Measurements from ENCODE around the gene PTPRT.

DNA sequence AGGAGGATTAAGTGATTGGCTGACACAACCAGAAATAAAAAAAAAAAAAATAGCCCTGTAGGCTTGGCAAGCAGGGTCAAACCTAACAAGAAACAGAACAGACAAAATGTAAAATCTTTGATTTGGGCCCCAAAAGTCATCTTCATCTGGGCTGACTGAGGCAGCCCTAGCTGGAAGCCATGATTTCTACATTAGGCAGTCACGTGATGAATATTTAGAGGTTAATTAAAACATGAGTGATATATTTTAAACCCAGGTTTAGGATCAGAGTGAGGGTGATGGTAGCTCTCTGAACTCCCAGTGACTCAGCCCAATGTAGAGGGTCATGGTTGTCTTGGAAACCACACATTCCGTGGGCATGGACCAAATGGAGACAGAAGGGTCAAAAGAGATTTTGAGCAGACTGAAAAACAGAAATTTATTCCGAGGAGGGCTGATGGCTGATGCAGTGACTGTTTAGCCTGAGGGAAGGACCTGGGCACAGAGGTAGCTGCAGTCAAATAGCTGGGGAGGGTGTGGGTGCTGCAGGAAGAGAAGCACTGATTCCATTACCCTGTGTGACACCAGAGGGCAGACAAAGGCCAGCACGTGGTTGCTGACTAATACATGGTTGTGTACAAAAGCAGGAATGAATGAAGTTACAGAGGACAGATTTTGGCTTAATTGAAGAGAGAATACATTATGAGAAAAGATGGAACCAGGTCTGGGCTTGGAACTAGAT is 998.4 kb downstream of the PTPRT start:
- TF ChIP-seq, protein P1, sequence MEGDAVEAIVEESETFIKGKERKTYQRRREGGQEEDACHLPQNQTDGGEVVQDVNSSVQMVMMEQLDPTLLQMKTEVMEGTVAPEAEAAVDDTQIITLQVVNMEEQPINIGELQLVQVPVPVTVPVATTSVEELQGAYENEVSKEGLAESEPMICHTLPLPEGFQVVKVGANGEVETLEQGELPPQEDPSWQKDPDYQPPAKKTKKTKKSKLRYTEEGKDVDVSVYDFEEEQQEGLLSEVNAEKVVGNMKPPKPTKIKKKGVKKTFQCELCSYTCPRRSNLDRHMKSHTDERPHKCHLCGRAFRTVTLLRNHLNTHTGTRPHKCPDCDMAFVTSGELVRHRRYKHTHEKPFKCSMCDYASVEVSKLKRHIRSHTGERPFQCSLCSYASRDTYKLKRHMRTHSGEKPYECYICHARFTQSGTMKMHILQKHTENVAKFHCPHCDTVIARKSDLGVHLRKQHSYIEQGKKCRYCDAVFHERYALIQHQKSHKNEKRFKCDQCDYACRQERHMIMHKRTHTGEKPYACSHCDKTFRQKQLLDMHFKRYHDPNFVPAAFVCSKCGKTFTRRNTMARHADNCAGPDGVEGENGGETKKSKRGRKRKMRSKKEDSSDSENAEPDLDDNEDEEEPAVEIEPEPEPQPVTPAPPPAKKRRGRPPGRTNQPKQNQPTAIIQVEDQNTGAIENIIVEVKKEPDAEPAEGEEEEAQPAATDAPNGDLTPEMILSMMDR (IDR thresholded peaks at IDR 0.05) = no peak
- TF ChIP-seq EZH2phosphoT487 (IDR thresholded peaks at IDR 0.05; ENCODE audit: borderline replicate concordance, low read depth) = no peak
- no peak for TF ChIP-seq TAF1 (IDR thresholded peaks at IDR 0.05; ENCODE audit: borderline replicate concordance, low read depth, low read length)
- no peak for TF ChIP-seq POLR2AphosphoS5 (IDR thresholded peaks at IDR 0.05; ENCODE audit: low read depth, low read length)
- no peak for TF ChIP-seq FOXM1 (IDR thresholded peaks at IDR 0.05; ENCODE audit: low read depth)
- no peak for TF ChIP-seq FOSL2 (IDR thresholded peaks at IDR 0.05; ENCODE audit: borderline replicate concordance, low read depth)
- TF ChIP-seq EP300 (IDR thresholded peaks at IDR 0.05; ENCODE audit: borderline replicate concordance in 1 of 2, low read depth in 1 of 2, low read length in 1 of 2) = no peak
- TF ChIP-seq YY1 (IDR thresholded peaks at IDR 0.05; ENCODE audit: low read depth) = no peak

All from SK-N-SH (cell line).